ENCODE data around the gene CD1C. TPM values are rescaled to one million over a fixed set of nuclear protein-coding genes. Genes with fewer than 3 reads are reported as not detected.
"Not testable (repeated sequence)": the region's sequence is repeated elsewhere in the genome, so short reads cannot be mapped to it uniquely, and the experiment has no call there.

The CD1C gene
- 0.57 TPM for total RNA-seq
- long read RNA-seq = 0 reads

GRCh38 chr1:158289811-158290210 is at the start of gene CD1C:
CD1C (plus strand) TSS chr1:158289923; CDS start chr1:158290065, 142 bp downstream.
- DNase-seq (ENCODE audit: missing footprints) (no peak), ATAC-seq (no peak)
- intact Hi-C loops (cut with DNase I) = no loop called here

DNA sequence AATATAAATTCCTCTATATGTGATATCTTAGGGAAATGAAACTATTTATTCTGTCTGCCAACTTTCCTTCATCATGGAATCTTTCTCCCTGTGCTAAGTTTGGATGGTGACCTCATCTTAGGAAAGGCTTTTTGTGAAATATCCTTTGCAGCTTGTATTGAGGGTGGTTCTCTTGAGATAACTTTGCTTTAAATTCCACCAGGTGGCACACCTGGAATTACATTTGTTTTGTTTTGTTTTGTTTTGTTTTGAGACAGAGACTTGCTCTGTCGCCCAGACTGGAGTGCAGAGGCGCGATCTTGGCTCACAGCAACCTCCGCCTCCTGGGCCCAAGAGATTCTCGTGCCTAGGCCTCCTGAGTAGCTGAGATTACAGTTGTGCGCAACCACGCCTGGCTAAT is 43.1 kb upstream of the CD1C start:
- intact Hi-C loops (cut with DNase I) = no loop called here
- ATAC-seq (no peak), DNase-seq (ENCODE audit: missing footprints) (no peak)

- ATAC-seq (peak; percentile 60), DNase-seq (ENCODE audit: missing footprints) (no peak)
- intact Hi-C loops (cut with DNase I) = no loop called here
Measured at GRCh38 chr1:158248118-158248517, 41.6 kb upstream of the CD1C start.

- DNase-seq (ENCODE audit: missing footprints) (no peak), ATAC-seq (no peak)
- intact Hi-C loops (cut with DNase I) = no loop called here
Measured at GRCh38 chr1:158248771-158249170, 41.0 kb upstream of the CD1C start.

- intact Hi-C loops (cut with DNase I) = no loop called here
- ATAC-seq (no peak), DNase-seq (ENCODE audit: missing footprints) (no peak)
Measured at GRCh38 chr1:158249646-158250045, 40.1 kb upstream of the CD1C start.

DNA sequence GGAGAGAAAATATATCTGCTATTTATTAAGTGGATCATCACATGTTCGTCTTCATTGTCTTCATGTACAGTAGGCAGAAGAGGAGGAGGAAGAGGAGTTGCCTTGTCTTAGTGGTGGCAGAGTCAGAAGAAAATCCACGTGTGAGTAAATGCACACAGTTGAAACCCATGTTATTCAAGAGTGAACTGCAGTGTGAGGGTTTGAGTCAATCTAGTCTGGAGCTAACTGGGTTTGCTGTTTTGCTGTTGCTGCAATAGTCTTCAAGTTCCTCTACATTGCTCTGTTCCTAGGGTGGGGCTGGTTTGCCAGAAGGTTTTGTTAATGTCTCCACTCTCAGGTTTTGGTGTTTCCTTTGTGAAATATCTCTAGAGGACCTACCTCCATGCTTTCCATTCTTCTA is 38.6 kb upstream of the CD1C start:
- intact Hi-C loops (cut with DNase I) = no loop called here
- no peak for ATAC-seq
- no peak for DNase-seq (ENCODE audit: missing footprints)

- ATAC-seq = no peak
- intact Hi-C loops (cut with DNase I) = no loop called here
- DNase-seq (ENCODE audit: missing footprints) = no peak
Measured at GRCh38 chr1:158255656-158256055, 34.1 kb upstream of the CD1C start.

- intact Hi-C loops (cut with DNase I) = not testable (repeated sequence)
- peak; percentile 52 for DNase-seq (ENCODE audit: missing footprints)
Measured at GRCh38 chr1:158256747-158257146, 33.0 kb upstream of the CD1C start.

DNA sequence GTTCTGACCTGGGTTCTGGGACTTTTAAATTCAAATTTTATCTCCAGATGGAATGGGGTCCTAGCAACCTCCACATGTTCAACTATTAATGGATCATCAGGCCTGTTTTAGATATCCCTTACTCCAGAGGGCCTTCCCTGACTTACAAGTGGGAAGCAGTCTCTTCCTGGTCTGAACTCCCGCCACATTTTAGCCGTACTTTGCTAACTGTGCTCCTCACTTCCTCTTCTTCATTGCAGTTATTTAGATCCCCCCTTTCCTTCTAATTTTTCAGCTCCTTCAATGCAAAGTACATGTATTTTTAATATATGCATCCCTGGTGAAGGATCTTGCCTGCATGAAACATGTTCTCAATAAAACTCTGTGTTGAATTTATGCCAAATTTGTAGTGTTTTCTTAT is 31.8 kb upstream of the CD1C start:
- ATAC-seq = no peak
- no peak for DNase-seq (ENCODE audit: missing footprints)
- intact Hi-C loops (cut with DNase I) = no loop called here

More at GRCh38 chr1:158256747-158257146, 33.0 kb upstream of the CD1C start:
- ATAC-seq = not testable (repeated sequence)

DNA sequence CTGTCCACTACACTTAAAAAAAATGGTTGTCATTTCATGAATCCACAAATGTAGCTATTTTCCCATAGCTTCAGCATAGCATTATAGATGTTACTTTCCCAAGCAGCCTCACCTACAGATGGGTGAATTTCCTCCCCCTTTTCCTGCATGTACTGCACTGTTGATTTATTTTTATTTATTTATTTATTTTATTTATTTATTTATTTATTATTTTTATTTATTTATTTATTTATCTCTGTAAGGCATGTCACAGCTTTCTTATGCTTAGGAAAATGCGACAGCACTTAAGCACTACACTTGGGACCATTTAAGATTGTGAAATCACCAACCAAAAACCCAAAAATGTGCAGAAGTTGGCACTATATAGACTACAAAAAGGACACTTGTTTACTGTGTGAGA is 30.6 kb upstream of the CD1C start:
- intact Hi-C loops (cut with DNase I) = no loop called here
- ATAC-seq = no peak
- no peak for DNase-seq (ENCODE audit: missing footprints)

- intact Hi-C loops (cut with DNase I) = no loop called here
- DNase-seq (ENCODE audit: missing footprints) (no peak), ATAC-seq (no peak)
Measured at GRCh38 chr1:158272681-158273080, 17.0 kb upstream of the CD1C start.

DNA sequence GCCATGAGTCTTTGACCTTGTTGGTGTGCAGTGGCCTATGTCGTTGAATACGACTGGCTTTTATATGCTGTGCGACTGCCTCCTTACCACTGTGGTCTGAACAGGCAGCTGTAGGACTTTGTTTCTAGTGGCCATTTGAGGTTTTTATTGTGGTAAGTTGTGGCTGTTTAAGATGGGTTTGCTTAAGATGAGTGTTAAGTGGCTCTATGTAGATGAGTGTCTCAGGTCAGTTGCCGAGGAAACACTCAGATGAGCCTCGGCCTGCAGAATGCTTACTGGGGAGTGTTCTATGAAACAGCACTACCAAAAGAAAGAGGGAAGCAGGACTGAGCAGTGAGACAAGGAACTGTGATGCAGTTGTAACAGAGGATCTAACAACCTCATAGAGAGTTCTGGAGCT is 14.9 kb upstream of the CD1C start:
- ATAC-seq (no peak), DNase-seq (ENCODE audit: missing footprints) (no peak)
- intact Hi-C loops (cut with DNase I) = no loop called here

DNA sequence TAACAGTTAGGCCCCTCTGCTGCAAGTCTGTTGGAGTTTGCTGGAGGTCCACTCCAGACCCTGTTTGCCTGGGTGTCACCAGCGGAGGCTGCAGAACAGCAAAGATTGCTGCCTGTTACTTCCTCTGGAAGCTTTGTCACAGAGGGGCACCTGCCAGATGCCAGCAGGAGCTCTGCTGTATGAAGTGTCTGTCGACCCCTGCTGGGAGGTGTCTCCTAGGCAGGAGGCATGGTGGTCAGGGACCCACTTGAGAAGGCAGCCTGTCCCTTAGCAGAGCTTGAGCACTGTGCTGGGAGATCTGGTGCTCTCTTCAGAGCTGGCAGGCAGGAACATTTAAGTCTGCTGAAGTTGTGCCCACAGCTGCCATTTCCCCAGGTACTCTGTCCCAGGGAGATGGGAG is 7.3 kb upstream of the CD1C start:
- ATAC-seq; DNase-seq (ENCODE audit: missing footprints); intact Hi-C loops (cut with DNase I): not testable (repeated sequence)

GRCh38 chr1:158283965-158284364 is 5.8 kb upstream of the CD1C start:
- ATAC-seq = no peak
- DNase-seq (ENCODE audit: missing footprints) = no peak
- intact Hi-C loops (cut with DNase I) = no loop called here

GRCh38 chr1:158285756-158286241 is 3.9 kb upstream of the CD1C start:
- peak; percentile 88 for ATAC-seq
- DNase-seq (ENCODE audit: missing footprints) = peak; percentile 75
- intact Hi-C loops (cut with DNase I) = no loop called here

GRCh38 chr1:158286487-158286886 is 3.2 kb upstream of the CD1C start:
- no peak for ATAC-seq
- intact Hi-C loops (cut with DNase I) = no loop called here
- DNase-seq (ENCODE audit: missing footprints) = no peak

DNA sequence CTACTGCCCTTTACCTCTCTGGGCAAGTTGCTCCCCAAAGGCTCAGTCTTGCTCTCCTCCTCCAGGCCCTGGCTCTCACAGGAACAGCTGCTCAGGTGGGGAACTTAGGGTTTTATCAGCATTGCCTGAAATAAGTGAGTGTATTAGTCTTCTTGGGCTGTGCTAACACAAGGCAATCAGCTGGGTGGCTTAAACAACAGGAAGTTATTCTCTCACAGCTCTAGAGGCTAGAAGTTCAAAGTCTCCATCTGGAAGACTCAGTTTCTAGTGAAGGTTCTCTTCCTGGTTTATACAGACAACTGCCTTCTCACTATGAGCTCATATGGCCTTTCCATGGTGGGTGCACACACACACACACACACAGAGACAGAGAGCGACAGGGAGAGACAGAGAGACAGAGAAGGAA is 2.8 kb upstream of the CD1C start:
- ATAC-seq = no peak
- intact Hi-C loops (cut with DNase I) = no loop called here

DNA sequence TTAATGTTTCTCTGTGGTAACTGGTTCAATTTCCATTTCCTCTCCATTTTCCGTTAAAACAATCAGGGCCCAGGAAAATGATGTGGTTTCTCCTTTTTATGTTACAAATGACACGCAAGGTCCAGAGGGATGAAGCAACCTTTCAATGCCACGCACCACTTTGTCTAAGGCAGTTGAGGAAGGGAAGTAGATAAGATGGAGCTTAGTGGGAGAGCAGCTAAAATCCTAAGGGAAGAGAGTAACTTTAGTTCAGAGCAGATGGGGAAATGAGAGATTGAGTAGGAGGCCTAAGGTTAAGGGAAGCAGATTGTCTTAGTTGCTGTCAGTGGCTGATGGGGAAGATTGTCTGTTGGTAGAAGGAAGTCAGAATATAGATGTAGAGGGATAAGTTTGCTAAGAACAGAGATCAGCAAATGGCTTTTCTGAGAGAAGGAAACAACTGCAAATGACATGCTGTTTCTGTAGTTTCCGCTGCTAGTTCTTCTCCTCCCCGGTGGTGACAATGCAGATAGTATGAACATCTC is 660 bp downstream of the CD1C start:
- ATAC-seq = peak; percentile 31
- no peak for DNase-seq (ENCODE audit: missing footprints)
- intact Hi-C loops (cut with DNase I) = no loop called here

More for the DNA sequence above, 2.8 kb upstream of the CD1C start:
- DNase-seq (ENCODE audit: missing footprints) = no peak

DNA sequence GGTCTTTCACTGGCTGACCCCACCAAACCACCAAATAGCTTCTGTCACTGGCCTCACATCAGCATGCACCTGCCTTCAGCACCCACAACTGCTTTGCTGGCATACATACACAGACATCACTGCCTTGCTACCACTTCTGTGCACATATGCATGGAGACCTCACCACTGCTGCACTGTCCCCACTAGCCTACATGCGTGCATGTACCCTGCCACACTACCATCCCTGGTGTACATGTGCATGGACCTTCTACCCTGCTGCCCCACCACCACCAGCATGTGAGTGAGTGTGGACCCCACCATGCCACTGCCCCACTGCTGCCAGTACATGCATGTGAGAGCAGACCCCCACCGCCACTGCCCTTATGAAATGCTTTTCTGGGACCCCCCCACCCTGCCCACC is 6.1 kb downstream of the CD1C start:
- intact Hi-C loops (cut with DNase I) = no loop called here
- ATAC-seq = no peak
- DNase-seq (ENCODE audit: missing footprints) = no peak

DNA sequence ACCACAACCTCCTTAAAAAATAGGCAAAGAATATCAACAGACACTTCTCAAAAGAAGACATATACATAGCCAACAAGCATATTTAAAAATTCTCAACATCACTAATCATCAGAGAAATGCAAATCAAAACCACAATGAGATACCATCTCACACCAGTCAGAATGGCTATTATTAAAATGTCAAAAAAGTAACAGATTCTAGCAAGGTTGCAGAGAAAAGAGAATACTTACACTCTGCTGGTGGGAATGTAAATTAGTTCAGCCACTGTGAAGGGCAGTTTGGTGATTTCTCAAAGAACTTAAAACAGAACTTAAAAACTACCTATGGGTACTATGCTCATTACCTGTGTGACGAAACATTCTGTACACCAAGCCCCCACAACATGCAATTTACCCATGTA is 20.9 kb downstream of the CD1C start:
- no peak for DNase-seq (ENCODE audit: missing footprints)
- ATAC-seq = no peak
- intact Hi-C loops (cut with DNase I) = no loop called here

GRCh38 chr1:158311066-158311465 is 21.3 kb downstream of the CD1C start:
- DNase-seq (ENCODE audit: missing footprints) = no peak
- no peak for ATAC-seq
- intact Hi-C loops (cut with DNase I) = no loop called here

Measured in Right ventricle myocardium inferior (tissue), 1 donor.